ENCODE results near the gene MYO9B. TPM values are rescaled to one million over a fixed set of nuclear protein-coding genes. Genes with fewer than 3 reads are reported as not detected.

MYO9B gene
- total and polyA plus RNA-seq, 2 of the 13 experiments (the other 11 are each of a cell fraction or from before 2014, with no cell fraction given), result 18.0 to 18.3 TPM

DNA sequence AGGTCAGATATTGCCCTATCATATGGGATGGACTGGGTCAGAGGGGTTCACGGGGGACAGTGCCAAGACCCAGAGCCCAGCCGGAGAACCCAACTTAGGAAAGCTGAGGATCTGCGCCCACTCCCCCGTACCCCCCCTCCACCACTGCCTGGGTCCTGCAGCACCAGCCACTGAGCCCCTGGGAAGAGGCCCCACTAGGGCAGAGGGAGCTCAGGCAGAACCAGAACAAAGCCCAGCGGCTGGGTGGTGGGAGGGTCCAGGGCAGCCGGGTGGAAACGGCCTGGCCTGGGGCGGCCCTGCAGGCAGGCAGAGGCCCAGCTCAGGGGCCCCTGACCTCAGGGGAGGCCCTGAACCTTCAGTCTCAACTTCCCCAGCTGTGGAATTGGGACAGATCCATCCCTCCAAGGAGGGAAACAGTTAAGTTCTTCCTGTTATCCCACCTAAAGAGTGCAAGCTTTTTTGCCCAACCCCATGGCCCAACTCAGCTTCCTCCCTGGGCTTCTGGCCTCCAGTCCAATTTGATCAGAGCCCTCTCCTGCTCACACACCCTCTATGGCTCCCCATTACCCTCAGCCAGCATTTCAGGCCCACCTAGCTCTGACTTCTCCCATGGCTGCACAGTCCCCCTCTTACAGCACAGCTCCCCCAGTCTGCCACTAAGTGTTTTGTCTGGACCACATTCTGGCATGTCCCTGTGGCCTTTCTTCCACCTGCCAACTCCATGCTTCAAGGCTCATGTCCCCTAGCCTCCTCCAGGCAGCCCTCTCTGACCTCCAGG lies 167.0 kb downstream of the MYO9B start (continued):
- TF ChIP-seq, protein P1, sequence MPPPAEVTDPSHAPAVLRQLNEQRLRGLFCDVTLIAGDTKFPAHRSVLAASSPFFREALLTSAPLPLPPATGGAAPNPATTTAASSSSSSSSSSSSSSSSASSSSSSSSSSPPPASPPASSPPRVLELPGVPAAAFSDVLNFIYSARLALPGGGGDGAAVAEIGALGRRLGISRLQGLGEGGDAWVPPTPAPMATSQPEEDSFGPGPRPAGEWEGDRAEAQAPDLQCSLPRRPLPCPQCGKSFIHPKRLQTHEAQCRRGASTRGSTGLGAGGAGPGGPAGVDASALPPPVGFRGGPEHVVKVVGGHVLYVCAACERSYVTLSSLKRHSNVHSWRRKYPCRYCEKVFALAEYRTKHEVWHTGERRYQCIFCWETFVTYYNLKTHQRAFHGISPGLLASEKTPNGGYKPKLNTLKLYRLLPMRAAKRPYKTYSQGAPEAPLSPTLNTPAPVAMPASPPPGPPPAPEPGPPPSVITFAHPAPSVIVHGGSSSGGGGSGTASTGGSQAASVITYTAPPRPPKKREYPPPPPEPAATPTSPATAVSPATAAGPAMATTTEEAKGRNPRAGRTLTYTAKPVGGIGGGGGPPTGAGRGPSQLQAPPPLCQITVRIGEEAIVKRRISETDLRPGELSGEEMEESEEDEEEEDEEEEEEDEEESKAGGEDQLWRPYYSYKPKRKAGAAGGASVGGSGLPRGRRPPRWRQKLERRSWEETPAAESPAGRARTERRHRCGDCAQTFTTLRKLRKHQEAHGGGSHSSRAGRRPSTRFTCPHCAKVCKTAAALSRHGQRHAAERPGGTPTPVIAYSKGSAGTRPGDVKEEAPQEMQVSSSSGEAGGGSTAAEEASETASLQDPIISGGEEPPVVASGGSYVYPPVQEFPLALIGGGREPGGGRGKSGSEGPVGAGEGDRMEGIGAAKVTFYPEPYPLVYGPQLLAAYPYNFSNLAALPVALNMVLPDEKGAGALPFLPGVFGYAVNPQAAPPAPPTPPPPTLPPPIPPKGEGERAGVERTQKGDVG (CRISPR knock-in tag; IDR thresholded peaks at IDR 0.05; ENCODE audit: borderline replicate concordance), result no peak
- peak; percentile 72 for TF ChIP-seq RBFOX2 (IDR thresholded peaks at IDR 0.05; ENCODE audit: low read depth, low read length)
- no peak for TF ChIP-seq ZNF746 (CRISPR knock-in tag; IDR thresholded peaks at IDR 0.05)
- TF ChIP-seq, protein P2, sequence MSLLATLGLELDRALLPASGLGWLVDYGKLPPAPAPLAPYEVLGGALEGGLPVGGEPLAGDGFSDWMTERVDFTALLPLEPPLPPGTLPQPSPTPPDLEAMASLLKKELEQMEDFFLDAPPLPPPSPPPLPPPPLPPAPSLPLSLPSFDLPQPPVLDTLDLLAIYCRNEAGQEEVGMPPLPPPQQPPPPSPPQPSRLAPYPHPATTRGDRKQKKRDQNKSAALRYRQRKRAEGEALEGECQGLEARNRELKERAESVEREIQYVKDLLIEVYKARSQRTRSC (CRISPR knock-in tag; IDR thresholded peaks at IDR 0.05; ENCODE audit: low read depth), result no peak
- TF ChIP-seq, protein P3, sequence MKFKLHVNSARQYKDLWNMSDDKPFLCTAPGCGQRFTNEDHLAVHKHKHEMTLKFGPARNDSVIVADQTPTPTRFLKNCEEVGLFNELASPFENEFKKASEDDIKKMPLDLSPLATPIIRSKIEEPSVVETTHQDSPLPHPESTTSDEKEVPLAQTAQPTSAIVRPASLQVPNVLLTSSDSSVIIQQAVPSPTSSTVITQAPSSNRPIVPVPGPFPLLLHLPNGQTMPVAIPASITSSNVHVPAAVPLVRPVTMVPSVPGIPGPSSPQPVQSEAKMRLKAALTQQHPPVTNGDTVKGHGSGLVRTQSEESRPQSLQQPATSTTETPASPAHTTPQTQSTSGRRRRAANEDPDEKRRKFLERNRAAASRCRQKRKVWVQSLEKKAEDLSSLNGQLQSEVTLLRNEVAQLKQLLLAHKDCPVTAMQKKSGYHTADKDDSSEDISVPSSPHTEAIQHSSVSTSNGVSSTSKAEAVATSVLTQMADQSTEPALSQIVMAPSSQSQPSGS (CRISPR knock-in tag; IDR thresholded peaks at IDR 0.05), result no peak
- TF ChIP-seq ZNF879 (CRISPR knock-in tag; IDR thresholded peaks at IDR 0.05), result no peak
- TF ChIP-seq EEA1 (CRISPR knock-in tag; IDR thresholded peaks at IDR 0.05; ENCODE audit: borderline replicate concordance), result peak; percentile 41; the same call in 1 of the 2 replicates
- TF ChIP-seq IKZF4 (CRISPR knock-in tag; IDR thresholded peaks at IDR 0.05; ENCODE audit: borderline replicate concordance, low read depth, not compliant biosample characterization), result no peak
- TF ChIP-seq ZNF367 (CRISPR knock-in tag; IDR thresholded peaks at IDR 0.05; ENCODE audit: borderline replicate concordance), result no peak
- no peak for TF ChIP-seq ZNF33A (CRISPR knock-in tag; IDR thresholded peaks at IDR 0.05; ENCODE audit: borderline replicate concordance)
- no peak for TF ChIP-seq ZNF674 (CRISPR knock-in tag; IDR thresholded peaks at IDR 0.05; ENCODE audit: low read depth)
- peak; percentile 34; the same call in 1 of the 2 replicates for TF ChIP-seq ZNF605 (CRISPR knock-in tag; IDR thresholded peaks at IDR 0.05)
- no peak for TF ChIP-seq PRPF4 (IDR thresholded peaks at IDR 0.05; ENCODE audit: low read depth, low read length, poor library complexity, severe bottlenecking)
- TF ChIP-seq XRCC5 (optimal IDR thresholded peaks at IDR 0.05; ENCODE audit: low read length), result peak; percentile 37
- TF ChIP-seq, protein P4, sequence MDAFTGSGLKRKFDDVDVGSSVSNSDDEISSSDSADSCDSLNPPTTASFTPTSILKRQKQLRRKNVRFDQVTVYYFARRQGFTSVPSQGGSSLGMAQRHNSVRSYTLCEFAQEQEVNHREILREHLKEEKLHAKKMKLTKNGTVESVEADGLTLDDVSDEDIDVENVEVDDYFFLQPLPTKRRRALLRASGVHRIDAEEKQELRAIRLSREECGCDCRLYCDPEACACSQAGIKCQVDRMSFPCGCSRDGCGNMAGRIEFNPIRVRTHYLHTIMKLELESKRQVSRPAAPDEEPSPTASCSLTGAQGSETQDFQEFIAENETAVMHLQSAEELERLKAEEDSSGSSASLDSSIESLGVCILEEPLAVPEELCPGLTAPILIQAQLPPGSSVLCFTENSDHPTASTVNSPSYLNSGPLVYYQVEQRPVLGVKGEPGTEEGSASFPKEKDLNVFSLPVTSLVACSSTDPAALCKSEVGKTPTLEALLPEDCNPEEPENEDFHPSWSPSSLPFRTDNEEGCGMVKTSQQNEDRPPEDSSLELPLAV (CRISPR knock-in tag; conservative IDR thresholded peaks at IDR 0.05; ENCODE audit: low read depth), result no peak
- no peak for TF ChIP-seq KLF12 (CRISPR knock-in tag; IDR thresholded peaks at IDR 0.05; ENCODE audit: borderline replicate concordance)
- TF ChIP-seq KDM1A (CRISPR knock-in tag; IDR thresholded peaks at IDR 0.05), result peak; percentile 26; the same call in 1 of the 2 replicates
- TF ChIP-seq HNF4A (CRISPR knock-in tag; IDR thresholded peaks at IDR 0.05), result peak; percentile 25; the same call in 1 of the 2 replicates
- no peak for TF ChIP-seq ARNT2 (CRISPR knock-in tag; IDR thresholded peaks at IDR 0.05; ENCODE audit: low read depth)
- TF ChIP-seq STAT5B (CRISPR knock-in tag; IDR thresholded peaks at IDR 0.05), result no peak
- 0 out of 2 replicates have a peak, but pooled peaks have one; percentile 27 for TF ChIP-seq HDAC1 (CRISPR knock-in tag; IDR thresholded peaks at IDR 0.05)
- TF ChIP-seq RBM39 (IDR thresholded peaks at IDR 0.05; ENCODE audit: low read depth, low read length, poor library complexity, severe bottlenecking), result no peak
- no peak for TF ChIP-seq HNRNPH1 (optimal IDR thresholded peaks at IDR 0.05; ENCODE audit: low read depth, low read length)
